Colonic mucosa (tissue), 4 donors: ENCODE data around the gene SYT17. TPM values are rescaled to one million over a fixed set of nuclear protein-coding genes. Genes with fewer than 3 reads are reported as not detected.

ENCODE experiments used
- DNase-seq: peaks from one replicate; pipeline ENCODE4 v3.0.0-alpha.2; 2020
- H3K27ac ChIP-seq: fragments of 200-600 bp; one replicate; pipeline ENCODE4 v1.8.0; 2021
- H3K27me3 ChIP-seq: fragments of 200-600 bp; one replicate; pipeline ENCODE4 v1.8.0; 2021
- H3K36me3 ChIP-seq: fragments of 200-600 bp; one replicate; pipeline ENCODE4 v1.8.0; 2021
- H3K4me1 ChIP-seq: fragments of 200-600 bp; one replicate; pipeline ENCODE4 v1.8.0; 2021; ENCODE audit warnings: mild to moderate bottlenecking
- H3K4me3 ChIP-seq: fragments of 200-600 bp; one replicate; pipeline ENCODE4 v1.8.0; 2021
- H3K9ac ChIP-seq, 2 donors: one replicate each; pipeline ENCODE4 v1.7.0; 2013; ENCODE audit warnings: control low read depth in 2 of 2, low read depth in 2 of 2, low read length in 2 of 2
- H3K9me3 ChIP-seq: fragments of 200-600 bp; one replicate; pipeline ENCODE4 v1.8.0; 2021
- intact Hi-C: fragments of 100-400 bp; cut with DNase I; formaldehyde crosslinking; loops from one replicate; pipeline ENCODE4 v1.14.1; 2022
- total RNA-seq, 2 donors: library from RNA; stranded (reverse); fragmentation: NEBNext Ultra II Directional in 1 of 2; extraction: Animal tissue kit (Norgen Biotek cat#: 25700) in 1 of 2; gene quantifications; one replicate each; pipeline ENCODE4 v1.2.1, GENCODE V29; 2021
- TF ChIP-seq, protein P1 (sequence below): fragments of 200-600 bp; IDR thresholded peaks from one replicate; pipeline ENCODE4 v1.8.0; 2022; ENCODE audit warnings: antibody characterized with exemption, mild to moderate bottlenecking
- donor health status: healthy.
- donor health status: DM: no; HTN: no; CAD: no.
- donor health status: DM: no; HTN: no; CAD: no.

SYT17 gene
- total RNA-seq, 2 donors from 2014 or later, result 5.1 to 5.5 TPM

DNA sequence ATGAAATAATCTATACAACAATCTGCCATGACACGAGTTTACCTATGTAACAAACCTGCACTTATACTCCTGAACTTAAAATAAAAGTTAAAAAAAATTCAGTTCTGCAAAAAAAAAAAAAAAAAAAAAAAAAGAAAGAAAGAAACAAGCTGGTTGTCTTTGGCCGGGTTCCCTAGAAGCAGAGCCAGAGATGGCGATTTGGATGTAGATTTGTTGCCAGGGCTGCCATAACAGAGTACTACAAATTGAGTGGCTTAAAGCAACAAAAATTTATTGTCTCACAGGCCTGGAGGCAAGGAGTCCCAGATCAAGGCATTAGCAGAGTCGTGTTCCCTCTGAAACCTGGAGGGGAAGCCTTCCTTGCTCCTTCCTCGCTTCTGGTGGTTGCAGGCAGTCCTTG lies 20.4 kb downstream of the SYT17 start:
- Histone ChIP-seq H3K36me3 (no peaks in the 10 kb centered on the region), H3K4me3 (no peak overlapping the region), H3K9me3 (no peaks in the 10 kb centered on the region), H3K9ac (no peak overlapping the region), H3K27ac (no peak overlapping the region), H3K27me3 (no peaks in the 10 kb centered on the region), H3K4me1 (no peaks in the 10 kb centered on the region)
- TF ChIP-seq, protein P1, sequence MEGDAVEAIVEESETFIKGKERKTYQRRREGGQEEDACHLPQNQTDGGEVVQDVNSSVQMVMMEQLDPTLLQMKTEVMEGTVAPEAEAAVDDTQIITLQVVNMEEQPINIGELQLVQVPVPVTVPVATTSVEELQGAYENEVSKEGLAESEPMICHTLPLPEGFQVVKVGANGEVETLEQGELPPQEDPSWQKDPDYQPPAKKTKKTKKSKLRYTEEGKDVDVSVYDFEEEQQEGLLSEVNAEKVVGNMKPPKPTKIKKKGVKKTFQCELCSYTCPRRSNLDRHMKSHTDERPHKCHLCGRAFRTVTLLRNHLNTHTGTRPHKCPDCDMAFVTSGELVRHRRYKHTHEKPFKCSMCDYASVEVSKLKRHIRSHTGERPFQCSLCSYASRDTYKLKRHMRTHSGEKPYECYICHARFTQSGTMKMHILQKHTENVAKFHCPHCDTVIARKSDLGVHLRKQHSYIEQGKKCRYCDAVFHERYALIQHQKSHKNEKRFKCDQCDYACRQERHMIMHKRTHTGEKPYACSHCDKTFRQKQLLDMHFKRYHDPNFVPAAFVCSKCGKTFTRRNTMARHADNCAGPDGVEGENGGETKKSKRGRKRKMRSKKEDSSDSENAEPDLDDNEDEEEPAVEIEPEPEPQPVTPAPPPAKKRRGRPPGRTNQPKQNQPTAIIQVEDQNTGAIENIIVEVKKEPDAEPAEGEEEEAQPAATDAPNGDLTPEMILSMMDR, result no peak
- DNase-seq, result no peak
- intact Hi-C loops, result no loop called here

DNA sequence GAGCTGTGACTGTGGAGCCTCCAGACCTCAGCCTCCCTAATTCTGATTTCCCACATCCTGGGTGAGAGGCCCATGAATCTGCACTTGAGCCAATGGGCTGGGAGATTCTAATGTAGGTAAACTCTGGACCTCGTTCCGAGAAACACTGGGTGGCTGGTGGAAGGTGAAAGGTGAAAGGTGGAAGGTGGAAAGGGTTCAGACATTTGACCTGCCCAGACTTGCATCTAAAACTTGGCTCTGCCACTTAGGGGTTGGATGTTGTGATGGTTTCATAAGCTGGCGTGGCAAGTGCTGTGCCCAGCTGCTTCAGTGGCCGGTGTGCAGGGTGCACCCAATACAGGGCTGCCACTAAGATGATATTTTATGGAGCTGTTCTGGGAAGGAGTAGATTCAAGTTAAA lies 24.8 kb downstream of the SYT17 start:
- DNase-seq, result no peak
- intact Hi-C loops, result no loop called here
- TF ChIP-seq, protein P1, result no peak
- Histone ChIP-seq H3K27me3 (no peaks in the 10 kb centered on the region), H3K9ac (no peak overlapping the region), H3K4me3 (no peak overlapping the region), H3K36me3 (no peaks in the 10 kb centered on the region), H3K4me1 (no peaks in the 10 kb centered on the region), H3K9me3 (no peaks in the 10 kb centered on the region), H3K27ac (no peak overlapping the region)

DNA sequence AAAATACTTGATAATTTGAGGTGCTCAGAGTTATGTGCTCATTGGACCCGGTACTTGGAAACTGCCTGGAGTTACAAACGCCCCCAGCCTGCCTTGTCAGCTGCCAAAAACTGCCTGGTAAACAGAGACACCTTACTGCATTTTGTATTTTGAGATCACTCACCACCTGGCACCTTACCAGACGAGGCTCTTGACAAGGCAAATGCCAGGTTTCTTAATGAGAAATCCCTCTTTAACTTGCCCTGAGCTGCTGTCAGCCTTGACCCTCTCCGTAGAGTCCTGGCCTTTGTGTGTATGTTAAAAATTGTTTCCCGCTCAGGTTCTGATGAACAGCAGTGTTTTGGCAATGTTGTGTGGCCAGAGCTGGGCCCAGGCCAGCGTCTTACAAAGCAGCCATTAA lies 28.8 kb downstream of the SYT17 start:
- Histone ChIP-seq H3K4me3 (no peak overlapping the region), H3K27ac (no peak overlapping the region)
- TF ChIP-seq, protein P1, result no peak

DNA sequence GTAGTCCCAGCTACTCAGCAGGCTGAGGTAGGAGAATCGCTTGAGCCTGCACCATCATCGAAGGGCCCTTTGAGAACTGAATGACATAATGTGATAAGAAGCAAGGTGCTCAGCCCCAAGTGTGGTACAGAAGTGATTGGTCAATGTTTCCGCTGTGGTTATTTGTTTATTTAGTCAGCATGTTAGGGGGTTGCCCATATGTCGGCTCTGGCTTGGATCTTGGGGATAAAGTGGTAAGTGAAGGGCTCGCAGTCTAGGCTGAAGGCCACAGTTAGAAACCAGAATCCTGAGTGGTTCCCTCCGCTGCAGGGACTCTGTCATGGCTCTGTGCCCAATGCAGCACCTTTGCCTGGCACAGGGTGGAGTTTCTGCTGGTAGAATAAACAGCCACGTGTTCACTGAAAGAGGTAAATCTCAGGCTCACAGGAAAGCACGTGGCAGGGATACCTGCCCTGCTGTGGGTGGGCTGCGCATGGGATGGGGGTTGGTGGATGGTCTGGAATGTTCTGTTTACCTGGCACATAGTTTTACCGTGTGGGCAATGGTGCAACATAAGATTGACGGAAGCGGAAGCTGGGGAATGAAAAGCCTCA lies 35.4 kb downstream of the SYT17 start:
- TF ChIP-seq, protein P1, result no peak
- H3K36me3 ChIP-seq, result no peaks in the 10 kb centered on the region
- intact Hi-C loops, result no loop called here
- no peak for DNase-seq
- no peak overlapping the region for H3K27ac ChIP-seq
- no peak overlapping the region for H3K4me3 ChIP-seq
- no peaks in the 10 kb centered on the region for H3K27me3 ChIP-seq
- no peak overlapping the region for H3K9ac ChIP-seq
- H3K9me3 ChIP-seq, result no peaks in the 10 kb centered on the region
- no peaks in the 10 kb centered on the region for H3K4me1 ChIP-seq

More for the DNA sequence above, 28.8 kb downstream of the SYT17 start:
- Histone ChIP-seq H3K4me1 (no peaks in the 10 kb centered on the region), H3K9ac (no peak overlapping the region), H3K36me3 (no peaks in the 10 kb centered on the region), H3K27me3 (no peaks in the 10 kb centered on the region), H3K9me3 (no peaks in the 10 kb centered on the region)
- DNase-seq, result no peak
- intact Hi-C loops, result no loop called here

DNA sequence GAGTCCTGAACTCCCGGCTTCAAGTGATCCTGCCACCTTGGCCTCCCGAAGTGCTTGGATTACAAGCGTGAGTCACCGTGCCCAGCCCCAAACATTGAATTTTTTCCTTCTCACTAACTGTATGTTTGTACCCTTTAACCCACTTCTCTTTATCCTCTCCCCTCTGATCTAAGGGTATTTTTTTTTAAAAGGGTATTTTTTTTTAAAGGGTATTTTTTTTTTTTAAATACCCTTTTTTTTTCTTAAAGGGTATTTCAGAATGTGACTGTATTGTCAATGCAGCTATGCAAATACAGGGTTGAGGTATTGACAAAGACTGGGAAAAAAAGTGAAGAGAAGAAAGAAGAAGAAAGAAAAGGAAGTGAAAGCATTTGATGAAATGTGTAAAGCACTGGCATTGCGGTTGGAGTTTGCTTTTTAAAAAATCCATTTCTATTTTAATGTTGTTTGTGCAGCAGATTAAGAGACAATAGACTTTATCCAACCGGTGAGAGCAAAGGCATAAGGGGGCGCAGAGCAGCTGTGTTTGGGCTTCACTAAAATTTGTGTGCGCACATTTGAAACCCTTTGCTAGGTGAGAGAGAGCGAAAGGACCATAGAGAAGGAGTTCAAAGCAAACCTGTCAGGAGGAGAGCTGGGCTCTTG lies 42.4 kb downstream of the SYT17 start:
- H3K9me3 ChIP-seq, result no peaks in the 10 kb centered on the region
- H3K27ac ChIP-seq, result no peak overlapping the region
- no peak overlapping the region for H3K4me3 ChIP-seq
- no peaks in the 10 kb centered on the region for H3K27me3 ChIP-seq
- H3K36me3 ChIP-seq, result no peaks in the 10 kb centered on the region
- DNase-seq, result no peak
- no peaks in the 10 kb centered on the region for H3K4me1 ChIP-seq
- H3K9ac ChIP-seq, result no peak overlapping the region
- TF ChIP-seq, protein P1, result no peak
- intact Hi-C loops, result no loop called here
